Sigmoid colon (tissue), 7 donors: ENCODE results near the gene GALNT14. TPM values are rescaled to one million over a fixed set of nuclear protein-coding genes. Genes with fewer than 3 reads are reported as not detected.

Experiments used
- DNase-seq: peaks from one replicate; pipeline ENCODE4 v3.0.0-alpha.2; 2019
- H3K27ac ChIP-seq, 4 donors: fragments of 200-600 bp; sonication (generic); one replicate each; pipeline ENCODE4 v1.5.1; 2016 to 2019; ENCODE audit warnings: mild to moderate bottlenecking in 1 of 4
- H3K27me3 ChIP-seq, 3 donors: fragments of 200-600 bp; sonication (generic); one replicate each; pipeline ENCODE4 v1.5.1; 2019; ENCODE audit warnings: mild to moderate bottlenecking in 1 of 3
- H3K36me3 ChIP-seq, 4 donors: fragments of 200-600 bp; sonication (generic); one replicate each; pipeline ENCODE4 v1.5.1; 2016 to 2019
- H3K4me1 ChIP-seq, 4 donors: fragments of 200-600 bp; sonication (generic); one replicate each; pipeline ENCODE4 v1.5.1; 2017 to 2019
- H3K4me3 ChIP-seq, 4 donors: fragments of 200-600 bp; sonication (generic); one replicate each; pipeline ENCODE4 v1.5.1; 2017 to 2019; ENCODE audit warnings: mild to moderate bottlenecking in 2 of 4, moderate library complexity in 1 of 4
- H3K9me3 ChIP-seq, 4 donors: fragments of 200-600 bp in 3 of 4; sonication (generic) in 3 of 4; one replicate each; pipeline versions ENCODE4 v1.5.1 to v1.6.1; 2013 to 2019
- CTCF ChIP-seq, 4 experiments: fragments of 450-650 bp in 3 of 4; fragments of 200-600 bp in 1 of 4; IDR thresholded peaks; one replicate each; pipeline ENCODE4 v1.5.1; 2016 to 2019; ENCODE audit warnings: antibody characterized with exemption in 4 of 4, mild to moderate bottlenecking in 3 of 4, moderate library complexity in 2 of 4
- EP300 ChIP-seq, 4 donors: sonication (generic); formaldehyde crosslinking; IDR thresholded peaks; one replicate each; pipeline ENCODE4 v1.6.1; 2017; ENCODE audit warnings: antibody characterized with exemption in 4 of 4
- POLR2A ChIP-seq, 2 donors: fragments of 450-650 bp; IDR thresholded peaks; one replicate each; pipeline ENCODE4 v1.6.1; 2016; ENCODE audit warnings: antibody characterized with exemption in 2 of 2, mild to moderate bottlenecking in 2 of 2, moderate library complexity in 2 of 2
- POLR2AphosphoS5 ChIP-seq, 4 donors: sonication (generic); formaldehyde crosslinking; IDR thresholded peaks; one replicate each; pipeline ENCODE4 v1.6.1; 2017; ENCODE audit warnings: antibody characterized with exemption in 4 of 4
- WGBS, 2 donors: extraction: QIAGEN DNeasy Blood & Tissue Kit; methylation state at CpG; one replicate each; pipeline ENCODE4 v1.1.7; 2013; 5-methylcytosine and 5-hydroxymethylcytosine counted together
- intact Hi-C: fragments of 100-400 bp; cut with DNase I; formaldehyde crosslinking; loops from one replicate; pipeline ENCODE4 v1.15.1; 2023
- polyA plus RNA-seq, 3 donors: library from polyadenylated mRNA; stranded (reverse); fragments of 200-250 nt; gene quantifications; one replicate each; pipeline ENCODE4 v1.2.3, GENCODE V29; 2013
- total RNA-seq, 4 donors: library from RNA; depleted of rRNA; stranded (reverse); fragments of >200 nt; gene quantifications; one replicate each; pipeline ENCODE4 v1.1.0, GENCODE V29; 2016
- donor health status: healthy with polysubstance abuse.
- donor health status: Bipolar disorder and iron deficiency.
- donor health status: healthy.

The GALNT14 gene
- total and polyA plus RNA-seq, 7 donors: 1.2 to 2.3 (median 1.2) TPM; not detected in 4

DNA sequence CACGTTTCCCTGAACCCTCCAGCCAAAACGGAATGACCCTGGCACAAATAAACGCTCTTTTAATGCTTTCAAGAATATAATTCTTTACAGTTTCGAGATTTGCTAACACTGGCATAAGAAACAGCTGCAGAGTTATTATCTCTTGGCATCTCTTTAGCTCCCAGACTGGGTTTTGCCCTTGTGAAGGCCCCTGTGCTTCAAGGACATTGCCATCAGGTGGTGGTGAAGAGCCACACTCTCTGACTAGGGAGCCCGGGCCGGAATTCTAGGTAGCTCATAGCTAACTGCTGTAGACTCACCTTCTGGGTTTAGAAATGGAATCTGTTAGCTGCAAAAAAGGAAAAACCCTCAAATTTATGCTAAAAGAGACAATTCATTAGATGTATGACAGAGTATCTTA, 13.3 kb upstream of the GALNT14 start:
- Histone ChIP-seq H3K27me3 (no peaks in the 10 kb centered on the region), H3K4me3 (no peak overlapping the region), H3K4me1 (no peaks in the 10 kb centered on the region), H3K36me3 (no peaks in the 10 kb centered on the region), H3K27ac (no peak overlapping the region), H3K9me3 (no peaks in the 10 kb centered on the region)
- no peak for DNase-seq
- WGBS, 2 donors: 62 to 83% methylated on average over 6 of the region's 6 CpGs
- intact Hi-C loops: no loop called here
- TF ChIP-seq POLR2AphosphoS5 (IDR thresholded peaks at IDR 0.05) (no peak), CTCF (IDR thresholded peaks at IDR 0.05) (no peak), EP300 (IDR thresholded peaks at IDR 0.05) (no peak), POLR2A (IDR thresholded peaks at IDR 0.05) (no peak)

- Histone ChIP-seq H3K4me1 (no peaks in the 10 kb centered on the region), H3K9me3 (no peaks in the 10 kb centered on the region), H3K4me3 (no peak overlapping the region), H3K27ac (no peak overlapping the region), H3K27me3 (no peaks in the 10 kb centered on the region), H3K36me3 (no peaks in the 10 kb centered on the region)
- intact Hi-C loops: no loop called here
- WGBS, 2 donors: 85% methylated on average over 6 of the region's 6 CpGs
- no peak for DNase-seq
- TF ChIP-seq CTCF (IDR thresholded peaks at IDR 0.05) (no peak), EP300 (IDR thresholded peaks at IDR 0.05) (no peak), POLR2A (IDR thresholded peaks at IDR 0.05) (no peak), POLR2AphosphoS5 (IDR thresholded peaks at IDR 0.05) (no peak)
These were observed 12.0 kb upstream of the GALNT14 start for GRCh38 chr2:31150120-31150670.

- WGBS, 2 donors: 90% methylated on average over 2 of the region's 2 CpGs
- H3K27me3 ChIP-seq: no peaks in the 10 kb centered on the region
- H3K4me3 ChIP-seq: no peak overlapping the region
- H3K36me3 ChIP-seq: no peaks in the 10 kb centered on the region
- H3K9me3 ChIP-seq: no peaks in the 10 kb centered on the region
- no peak for DNase-seq
- intact Hi-C loops: no loop called here
- TF ChIP-seq POLR2A (IDR thresholded peaks at IDR 0.05) (no peak), CTCF (IDR thresholded peaks at IDR 0.05) (no peak), POLR2AphosphoS5 (IDR thresholded peaks at IDR 0.05) (no peak), EP300 (IDR thresholded peaks at IDR 0.05) (no peak)
- H3K4me1 ChIP-seq: no peaks in the 10 kb centered on the region
- H3K27ac ChIP-seq: no peak overlapping the region
These were observed 10.3 kb upstream of the GALNT14 start for GRCh38 chr2:31148514-31148913.

GRCh38 chr2:31147645-31148044, 9.4 kb upstream of the GALNT14 start:
- DNase-seq: no peak
- 64 to 75% methylated on average over 5 of the region's 5 CpGs for WGBS, 2 donors
- no peaks in the 10 kb centered on the region for H3K4me1 ChIP-seq
- no peak overlapping the region for H3K27ac ChIP-seq
- TF ChIP-seq EP300 (IDR thresholded peaks at IDR 0.05) (no peak), POLR2A (IDR thresholded peaks at IDR 0.05) (no peak), CTCF (IDR thresholded peaks at IDR 0.05) (no peak), POLR2AphosphoS5 (IDR thresholded peaks at IDR 0.05) (no peak)
- H3K4me3 ChIP-seq: no peak overlapping the region
- intact Hi-C loops: no loop called here
- H3K9me3 ChIP-seq: no peaks in the 10 kb centered on the region
- H3K36me3 ChIP-seq: no peaks in the 10 kb centered on the region
- no peaks in the 10 kb centered on the region for H3K27me3 ChIP-seq

GRCh38 chr2:31142110-31142509, 3.9 kb upstream of the GALNT14 start:
- Histone ChIP-seq H3K36me3 (no peaks in the 10 kb centered on the region), H3K4me1 (peaks cover 0 to 19% (median 17%) of the 10 kb centered on the region in 4 donors), H3K4me3 (no peak overlapping the region), H3K27ac (no peak overlapping the region), H3K9me3 (no peaks in the 10 kb centered on the region), H3K27me3 (peaks cover 6 to 16% (median 11%) of the 10 kb centered on the region in 3 donors)
- WGBS, 2 donors: 62 to 63% methylated on average over 3 of the region's 3 CpGs
- DNase-seq: no peak
- intact Hi-C loops: no loop called here
- TF ChIP-seq POLR2A (IDR thresholded peaks at IDR 0.05): no peak
- TF ChIP-seq POLR2AphosphoS5 (IDR thresholded peaks at IDR 0.05): no peak
- TF ChIP-seq CTCF (IDR thresholded peaks at IDR 0.05): no peak
- TF ChIP-seq EP300 (IDR thresholded peaks at IDR 0.05): no peak
